Breast epithelium (tissue), 4 donors: Measurements from ENCODE around the gene TFF3. TPM values are rescaled to one million over a fixed set of nuclear protein-coding genes. Genes with fewer than 3 reads are reported as not detected.

Source experiments
- DNase-seq, 2 donors: peaks; one replicate each; pipeline ENCODE4 v3.0.0-alpha.2; 2019; ENCODE audit warnings: low spot score in 2 of 2
- H3K27ac ChIP-seq, 2 donors: fragments of 200-600 bp; sonication (generic) in 1 of 2; one replicate each; pipeline ENCODE4 v1.5.1; 2016 to 2019; ENCODE audit warnings: mild to moderate bottlenecking in 1 of 2
- H3K27me3 ChIP-seq, 2 donors: fragments of 200-600 bp; sonication (generic) in 1 of 2; one replicate each; pipeline versions ENCODE4 v1.5.1 to v1.6.0; 2017 to 2019; ENCODE audit warnings: control low read depth in 1 of 2, mild to moderate bottlenecking in 1 of 2
- H3K36me3 ChIP-seq: fragments of 200-600 bp; one replicate; pipeline ENCODE4 v1.5.1; 2019
- H3K4me1 ChIP-seq, 2 donors: fragments of 200-600 bp; sonication (generic); one replicate each; pipeline ENCODE4 v1.5.1; 2016 to 2019; ENCODE audit warnings: control low read depth in 1 of 2
- H3K4me3 ChIP-seq, 3 donors: fragments of 200-600 bp; sonication (generic); 1 replicate in 2 of 3; 2 replicates in 1 of 3; pipeline ENCODE4 v1.5.1; 2016 to 2019; ENCODE audit warnings: mild to moderate bottlenecking in 3 of 3, moderate library complexity in 2 of 3
- H3K9me3 ChIP-seq, 2 donors: fragments of 200-600 bp; sonication (generic) in 1 of 2; one replicate each; pipeline ENCODE4 v1.5.1; 2016 to 2019; ENCODE audit warnings: control low read depth in 1 of 2
- CTCF ChIP-seq, 3 donors: fragments of 450-650 bp; IDR thresholded peaks; one replicate each; pipeline ENCODE4 v1.5.1; 2016 to 2017; ENCODE audit warnings: antibody characterized with exemption in 3 of 3, mild to moderate bottlenecking in 3 of 3, moderate library complexity in 3 of 3
- POLR2A ChIP-seq: fragments of 450-650 bp; IDR thresholded peaks from one replicate; pipeline ENCODE4 v1.6.1; 2016; ENCODE audit warnings: antibody characterized with exemption, mild to moderate bottlenecking, moderate library complexity
- POLR2AphosphoS5 ChIP-seq, 3 donors: sonication (generic); formaldehyde crosslinking; IDR thresholded peaks; one replicate each; pipeline ENCODE4 v1.6.1; 2017; ENCODE audit warnings: antibody characterized with exemption in 3 of 3
- intact Hi-C: fragments of 100-400 bp; cut with DNase I; formaldehyde crosslinking; loops from one replicate; pipeline ENCODE4 v1.15.1; 2023; ENCODE audit warnings: low total_unique reads
- total RNA-seq, 3 donors: library from RNA; depleted of rRNA; stranded (reverse); fragments of >200 nt; gene quantifications; one replicate each; pipeline ENCODE4 v1.1.0, GENCODE V29; 2016

Gene TFF3
- total RNA-seq, 3 donors from 2014 or later: 0.96 to 108 (median 11.4) TPM

GRCh38 chr21:42316891-42317290 lies 1.7 kb upstream of the TFF3 start:
- no peaks in the 10 kb centered on the region for H3K36me3 ChIP-seq
- no peak for DNase-seq
- TF ChIP-seq POLR2A (no peak), CTCF (IDR thresholded peaks at IDR 0.05) (no peak), POLR2AphosphoS5 (IDR thresholded peaks at IDR 0.05) (no peak)
- intact Hi-C loops: loop anchor here (10.0 kb wide), 1 partner anchor 1192 kb away; no protein-coding TSS in a partner anchor
- no peak overlapping the region for H3K4me3 ChIP-seq
- H3K27ac ChIP-seq: no peak overlapping the region
- H3K27me3 ChIP-seq: no peaks in the 10 kb centered on the region
- no peaks in the 10 kb centered on the region for H3K4me1 ChIP-seq
- no peaks in the 10 kb centered on the region for H3K9me3 ChIP-seq

DNA sequence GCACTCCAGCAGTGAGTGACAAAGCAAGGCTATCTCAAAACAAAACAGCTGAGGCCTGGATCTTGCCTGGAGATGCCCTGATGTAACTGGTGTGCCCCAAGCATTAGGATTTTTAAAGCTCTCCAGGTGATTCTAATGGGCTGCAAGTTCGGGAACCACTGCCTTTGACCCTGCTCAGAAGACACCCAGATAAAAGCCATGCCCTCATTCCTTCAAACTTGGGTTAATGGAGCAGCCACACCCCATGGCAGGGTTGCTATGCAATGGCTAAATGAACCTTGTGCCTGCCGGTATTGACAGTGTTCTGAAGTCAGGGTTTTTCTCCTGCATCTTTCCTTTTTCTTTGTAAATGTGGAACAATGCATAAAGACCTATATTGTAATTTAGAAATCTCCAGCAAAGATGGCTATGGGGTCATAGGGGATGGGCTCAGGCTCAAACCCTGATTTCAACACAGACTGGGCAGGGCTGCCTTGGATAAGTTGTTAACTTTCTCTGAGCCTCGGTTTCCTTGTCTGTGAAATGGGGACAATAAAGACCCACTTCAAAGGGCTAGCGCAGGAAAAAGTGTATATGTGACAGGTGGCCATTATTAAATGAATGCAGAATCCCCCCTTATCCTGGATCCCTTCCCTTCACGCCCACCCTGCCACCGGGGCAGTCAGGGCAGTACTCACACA lies 453 bp downstream of the TFF3 start:
- Histone ChIP-seq H3K9me3 (no peaks in the 10 kb centered on the region), H3K27ac (peak overlapping the region in 1 of 2 donors; percentile 46), H3K36me3 (no peaks in the 10 kb centered on the region), H3K4me3 (no peak overlapping the region), H3K27me3 (no peaks in the 10 kb centered on the region), H3K4me1 (no peaks in the 10 kb centered on the region)
- intact Hi-C loops: loop anchor here (10.0 kb wide), 1 partner anchor 1190 kb away; no protein-coding TSS in a partner anchor
- DNase-seq: no peak
- TF ChIP-seq POLR2AphosphoS5 (IDR thresholded peaks at IDR 0.05) (no peak), CTCF (IDR thresholded peaks at IDR 0.05) (no peak), POLR2A (no peak)

DNA sequence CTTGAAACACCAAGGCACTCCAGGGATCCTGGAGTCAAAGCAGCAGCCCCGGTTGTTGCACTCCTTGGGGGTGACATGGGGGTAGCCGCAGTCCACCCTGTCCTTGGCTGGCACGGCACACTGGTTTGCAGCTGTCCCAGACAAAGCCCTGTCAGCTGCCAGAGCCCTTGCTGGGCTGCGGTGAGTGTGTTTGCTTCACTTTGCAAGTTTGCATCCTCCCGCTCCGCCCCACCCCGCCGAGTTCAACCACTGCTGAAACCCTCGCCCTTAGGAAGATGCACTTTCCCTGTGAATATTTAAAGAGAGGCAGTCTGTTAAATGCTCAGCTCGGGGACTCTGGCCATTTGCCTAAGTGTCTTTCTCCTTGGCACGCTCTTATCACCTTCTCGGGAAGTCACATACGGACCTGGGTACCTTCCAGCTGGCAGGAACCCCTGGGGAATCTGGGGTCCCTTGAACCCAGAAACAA lies 1.7 kb downstream of the TFF3 start:
- no peak for DNase-seq
- H3K36me3 ChIP-seq: no peaks in the 10 kb centered on the region
- peak overlapping the region in 1 of 3 donors; percentile 19 for H3K4me3 ChIP-seq
- intact Hi-C loops: loop anchor here (10.0 kb wide), 1 partner anchor 1189 kb away; no protein-coding TSS in a partner anchor
- no peaks in the 10 kb centered on the region for H3K9me3 ChIP-seq
- H3K4me1 ChIP-seq: no peaks in the 10 kb centered on the region
- H3K27ac ChIP-seq: no peak overlapping the region
- H3K27me3 ChIP-seq: no peaks in the 10 kb centered on the region
- TF ChIP-seq POLR2AphosphoS5 (IDR thresholded peaks at IDR 0.05): no peak

GRCh38 chr21:42312626-42313104 lies 2.5 kb downstream of the TFF3 start:
- H3K4me1 ChIP-seq: no peaks in the 10 kb centered on the region
- TF ChIP-seq POLR2AphosphoS5 (IDR thresholded peaks at IDR 0.05): no peak
- no peak for TF ChIP-seq CTCF (IDR thresholded peaks at IDR 0.05)
- no peak for TF ChIP-seq POLR2A
- peaks cover 0 to 3% of the 10 kb centered on the region in 2 donors for H3K27me3 ChIP-seq
- no peak overlapping the region for H3K4me3 ChIP-seq
- DNase-seq: no peak
- no peaks in the 10 kb centered on the region for H3K9me3 ChIP-seq
- no peaks in the 10 kb centered on the region for H3K36me3 ChIP-seq
- intact Hi-C loops: loop anchor here (10.0 kb wide), 1 partner anchor 1188 kb away; no protein-coding TSS in a partner anchor
- peak overlapping the region in 1 of 2 donors; percentile 3 for H3K27ac ChIP-seq

DNA sequence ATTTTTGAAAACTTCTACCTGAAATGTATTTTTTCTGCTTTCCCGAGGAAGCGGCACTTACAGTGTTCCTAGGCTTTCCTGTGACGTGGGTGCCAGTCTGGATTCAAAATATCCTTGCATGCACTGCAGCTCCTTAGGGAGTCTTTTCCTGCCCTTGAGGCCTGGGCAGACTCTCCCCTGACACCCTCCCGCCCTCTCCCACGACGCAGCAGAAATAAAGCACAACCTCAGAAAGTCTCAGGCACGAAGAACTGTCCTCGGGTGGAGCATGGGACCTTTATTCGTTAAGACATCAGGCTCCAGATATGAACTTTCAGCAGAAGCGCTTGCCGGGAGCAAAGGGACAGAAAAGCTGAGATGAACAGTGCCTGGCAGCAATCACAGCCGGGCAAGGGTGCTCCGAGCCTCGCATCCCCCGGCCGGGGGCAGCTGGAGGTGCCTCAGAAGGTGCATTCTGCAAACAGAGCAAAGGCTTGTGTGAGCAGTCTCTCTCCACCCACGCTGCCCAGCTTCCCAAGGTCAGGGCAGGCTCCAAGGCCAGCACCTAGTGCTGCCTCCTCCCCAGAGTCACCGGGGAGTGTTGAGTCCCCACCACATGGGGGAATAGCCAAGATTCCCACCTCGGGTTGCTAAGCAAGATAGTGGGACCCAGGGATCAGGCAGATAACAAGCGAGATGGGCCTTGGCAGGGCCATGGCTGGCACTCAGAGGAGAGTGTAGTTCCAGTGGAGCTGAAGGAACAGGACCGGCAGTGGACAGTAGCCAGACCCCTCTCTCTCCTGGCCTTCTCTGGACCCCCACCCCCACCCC lies 3.2 kb downstream of the TFF3 start:
- Histone ChIP-seq H3K27me3 (peaks cover 0 to 8% of the 10 kb centered on the region in 2 donors), H3K4me1 (no peaks in the 10 kb centered on the region), H3K9me3 (no peaks in the 10 kb centered on the region), H3K4me3 (no peak overlapping the region), H3K36me3 (no peaks in the 10 kb centered on the region), H3K27ac (no peak overlapping the region)
- intact Hi-C loops: loop anchor here (10.0 kb wide), 1 partner anchor 1187 kb away; no protein-coding TSS in a partner anchor
- no peak for DNase-seq
- TF ChIP-seq POLR2AphosphoS5 (IDR thresholded peaks at IDR 0.05): no peak
- TF ChIP-seq POLR2A: no peak
- TF ChIP-seq CTCF (IDR thresholded peaks at IDR 0.05): no peak
